Thoracic aorta (tissue), 2 donors: ENCODE measurements around the gene FAM131A. TPM values are rescaled to one million over a fixed set of nuclear protein-coding genes. Genes with fewer than 3 reads are reported as not detected.

ENCODE experiments used
- ATAC-seq: fragments of 150-250 bp; one replicate; pipeline ENCODE4 v1.8.0; 2017; ENCODE audit warnings: low read depth; ENCODE audit not compliant: insufficient number of reproducible peaks, low FRiP score
- DNase-seq: peaks from one replicate; pipeline ENCODE4 v3.0.0-alpha.2; 2020; ENCODE audit warnings: low spot score
- H3K27ac ChIP-seq, 2 donors: fragments of 200-600 bp; sonication (generic); 1 replicate in 1 of 2; 2 replicates in 1 of 2; pipeline ENCODE4 v1.5.1; 2016; ENCODE audit warnings: mild to moderate bottlenecking in 2 of 2, moderate library complexity in 2 of 2
- H3K27me3 ChIP-seq: fragments of 200-600 bp; sonication (generic); replicated peaks from 2 replicates; pipeline ENCODE4 v1.6.0; 2016; ENCODE audit warnings: mild to moderate bottlenecking; ENCODE audit not compliant: insufficient read depth
- H3K36me3 ChIP-seq: fragments of 200-600 bp; sonication (generic); one replicate; pipeline ENCODE4 v1.5.1; 2016
- H3K4me1 ChIP-seq, 2 donors: fragments of 200-600 bp; sonication (generic); 1 replicate in 1 of 2; 2 replicates in 1 of 2; pipeline versions ENCODE4 v1.5.1 to v1.6.0; 2016; ENCODE audit warnings: low read depth in 2 of 2, mild to moderate bottlenecking in 1 of 2; ENCODE audit not compliant: control insufficient read depth in 1 of 2
- H3K4me3 ChIP-seq: fragments of 200-600 bp; sonication (generic); 2 replicates; pipeline ENCODE4 v1.5.1; 2016; ENCODE audit warnings: mild to moderate bottlenecking
- H3K9me3 ChIP-seq: fragments of 200-600 bp; sonication (generic); 2 replicates; pipeline ENCODE4 v1.5.1; 2016
- total RNA-seq, 2 donors: library from RNA; depleted of rRNA; stranded (reverse); fragments of >200 nt; gene quantifications; one replicate each; pipeline versions ENCODE4 v1.1.0 to v1.2.3, GENCODE V29; 2016
- TF ChIP-seq, protein P1 (sequence below): fragments of 200-600 bp; sonication (generic); IDR thresholded peaks from one replicate; pipeline ENCODE4 v1.5.1; 2019; ENCODE audit warnings: antibody characterized with exemption

Gene FAM131A
- total RNA-seq, 2 donors from 2014 or later, result 55.4 to 91.8 TPM

GRCh38 chr3:184317201-184317600 lies 20.2 kb upstream of the FAM131A start:
- no peak for DNase-seq
- Histone ChIP-seq H3K27me3 (no peaks in the 10 kb centered on the region), H3K4me3 (peak overlapping the region; percentile 99), H3K27ac (peak overlapping the region; percentile 0 to 28), H3K4me1 (peaks cover 50 to 65% of the 10 kb centered on the region in 2 donors), H3K36me3 (peaks cover 18% of the 10 kb centered on the region), H3K9me3 (no peaks in the 10 kb centered on the region)
- TF ChIP-seq, protein P1, sequence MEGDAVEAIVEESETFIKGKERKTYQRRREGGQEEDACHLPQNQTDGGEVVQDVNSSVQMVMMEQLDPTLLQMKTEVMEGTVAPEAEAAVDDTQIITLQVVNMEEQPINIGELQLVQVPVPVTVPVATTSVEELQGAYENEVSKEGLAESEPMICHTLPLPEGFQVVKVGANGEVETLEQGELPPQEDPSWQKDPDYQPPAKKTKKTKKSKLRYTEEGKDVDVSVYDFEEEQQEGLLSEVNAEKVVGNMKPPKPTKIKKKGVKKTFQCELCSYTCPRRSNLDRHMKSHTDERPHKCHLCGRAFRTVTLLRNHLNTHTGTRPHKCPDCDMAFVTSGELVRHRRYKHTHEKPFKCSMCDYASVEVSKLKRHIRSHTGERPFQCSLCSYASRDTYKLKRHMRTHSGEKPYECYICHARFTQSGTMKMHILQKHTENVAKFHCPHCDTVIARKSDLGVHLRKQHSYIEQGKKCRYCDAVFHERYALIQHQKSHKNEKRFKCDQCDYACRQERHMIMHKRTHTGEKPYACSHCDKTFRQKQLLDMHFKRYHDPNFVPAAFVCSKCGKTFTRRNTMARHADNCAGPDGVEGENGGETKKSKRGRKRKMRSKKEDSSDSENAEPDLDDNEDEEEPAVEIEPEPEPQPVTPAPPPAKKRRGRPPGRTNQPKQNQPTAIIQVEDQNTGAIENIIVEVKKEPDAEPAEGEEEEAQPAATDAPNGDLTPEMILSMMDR, result no peak
- ATAC-seq, result no peak

DNA sequence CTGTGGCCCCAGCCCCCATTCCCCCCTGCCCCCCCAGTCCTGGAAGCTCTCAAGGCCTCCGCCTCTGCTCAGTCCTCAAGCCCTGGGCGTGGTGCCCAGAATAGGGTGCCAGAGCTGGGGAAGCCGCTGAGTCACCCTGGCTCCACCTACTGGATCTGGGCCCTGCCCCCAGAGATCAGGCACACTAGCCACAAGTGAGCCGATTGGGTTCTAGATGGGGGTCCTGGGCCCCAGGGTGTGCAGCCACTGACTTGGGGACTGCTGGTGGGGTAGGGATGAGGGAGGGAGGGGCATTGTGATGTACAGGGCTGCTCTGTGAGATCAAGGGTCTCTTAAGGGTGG lies 17.3 kb upstream of the FAM131A start:
- TF ChIP-seq, protein P1, result no peak
- DNase-seq (peak; percentile 90), ATAC-seq (peak; percentile 82)
- peaks cover 46% of the 10 kb centered on the region for H3K36me3 ChIP-seq
- no peaks in the 10 kb centered on the region for H3K27me3 ChIP-seq
- no peaks in the 10 kb centered on the region for H3K9me3 ChIP-seq
- H3K4me1 ChIP-seq, result peaks cover 48 to 62% of the 10 kb centered on the region in 2 donors
- peak overlapping the region; percentile 63 to 96 for H3K27ac ChIP-seq
- peak overlapping the region; percentile 65 for H3K4me3 ChIP-seq

DNA sequence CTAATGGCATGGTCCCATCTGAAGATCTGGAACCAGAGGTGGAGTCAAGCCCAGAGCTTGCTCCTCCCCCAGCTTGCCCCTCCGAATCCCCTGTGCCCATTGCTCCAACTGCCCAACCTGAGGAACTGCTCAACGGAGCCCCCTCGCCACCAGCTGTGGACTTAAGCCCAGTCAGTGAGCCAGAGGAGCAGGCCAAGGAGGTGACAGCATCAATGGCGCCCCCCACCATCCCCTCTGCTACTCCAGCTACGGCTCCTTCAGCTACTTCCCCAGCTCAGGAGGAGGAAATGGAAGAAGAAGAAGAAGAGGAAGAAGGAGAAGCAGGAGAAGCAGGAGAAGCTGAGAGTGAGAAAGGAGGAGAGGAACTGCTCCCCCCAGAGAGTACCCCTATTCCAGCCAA lies 15.7 kb upstream of the FAM131A start:
- H3K27me3 ChIP-seq, result no peaks in the 10 kb centered on the region
- TF ChIP-seq, protein P1, result no peak
- no peaks in the 10 kb centered on the region for H3K9me3 ChIP-seq
- no peak for ATAC-seq
- H3K27ac ChIP-seq, result peak overlapping the region in 1 of 2 donors; percentile 50
- no peak for DNase-seq
- no peak overlapping the region for H3K4me3 ChIP-seq
- peaks cover 62% of the 10 kb centered on the region for H3K36me3 ChIP-seq
- peaks cover 38 to 51% of the 10 kb centered on the region in 2 donors for H3K4me1 ChIP-seq

DNA sequence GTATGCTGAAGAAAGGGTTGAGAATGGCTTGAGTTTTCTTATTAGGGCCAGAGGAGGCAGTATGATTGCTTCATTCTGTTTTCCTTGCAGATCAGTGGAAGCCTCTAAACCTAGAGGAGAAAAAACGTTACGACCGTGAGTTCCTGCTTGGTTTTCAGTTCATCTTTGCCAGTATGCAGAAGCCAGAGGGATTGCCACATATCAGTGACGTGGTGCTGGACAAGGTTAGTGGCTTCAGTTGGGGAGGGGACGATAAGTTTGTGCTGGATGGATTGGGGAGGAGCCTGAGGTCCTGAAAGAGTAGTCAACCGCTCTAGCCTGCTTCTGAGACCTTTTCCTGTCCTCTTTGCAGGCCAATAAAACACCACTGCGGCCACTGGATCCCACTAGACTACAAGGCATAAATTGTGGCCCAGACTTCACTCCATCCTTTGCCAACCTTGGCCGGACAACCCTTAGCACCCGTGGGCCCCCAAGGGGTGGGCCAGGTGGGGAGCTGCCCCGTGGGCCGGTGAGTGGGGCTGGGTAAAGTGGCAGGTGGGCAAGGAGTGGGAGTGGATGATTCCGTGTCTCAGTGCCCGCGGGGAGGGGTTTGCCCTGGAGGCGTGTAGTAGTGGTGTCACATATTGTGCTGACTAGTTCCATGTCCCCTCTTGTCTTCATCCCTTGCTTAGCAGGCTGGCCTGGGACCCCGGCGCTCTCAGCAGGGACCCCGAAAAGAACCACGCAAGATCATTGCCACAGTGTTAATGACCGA lies 14.5 kb upstream of the FAM131A start:
- H3K4me1 ChIP-seq, result peaks cover 26 to 38% of the 10 kb centered on the region in 2 donors
- no peak overlapping the region for H3K27ac ChIP-seq
- TF ChIP-seq, protein P1, result no peak
- no peaks in the 10 kb centered on the region for H3K27me3 ChIP-seq
- ATAC-seq, result no peak
- H3K9me3 ChIP-seq, result no peaks in the 10 kb centered on the region
- no peak for DNase-seq
- H3K4me3 ChIP-seq, result no peak overlapping the region
- peaks cover 75% of the 10 kb centered on the region for H3K36me3 ChIP-seq

DNA sequence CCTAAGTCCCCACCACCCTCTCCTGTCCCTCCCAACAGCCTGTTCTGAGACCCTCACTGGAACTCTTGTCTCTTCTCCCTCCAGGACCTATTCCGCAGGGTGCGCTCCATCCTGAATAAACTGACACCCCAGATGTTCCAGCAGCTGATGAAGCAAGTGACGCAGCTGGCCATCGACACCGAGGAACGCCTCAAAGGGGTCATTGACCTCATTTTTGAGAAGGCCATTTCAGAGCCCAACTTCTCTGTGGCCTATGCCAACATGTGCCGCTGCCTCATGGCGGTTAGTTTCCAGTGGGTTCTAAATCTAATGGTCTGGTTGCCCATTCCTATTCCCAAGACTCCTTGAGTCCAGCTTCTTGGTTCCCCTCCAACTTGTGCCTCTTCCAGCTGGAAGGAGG lies 13.7 kb upstream of the FAM131A start:
- H3K36me3 ChIP-seq, result peaks cover 83% of the 10 kb centered on the region
- DNase-seq, result no peak
- no peak overlapping the region for H3K27ac ChIP-seq
- no peak overlapping the region for H3K4me3 ChIP-seq
- H3K27me3 ChIP-seq, result no peaks in the 10 kb centered on the region
- ATAC-seq, result no peak
- TF ChIP-seq, protein P1, result no peak
- peaks cover 18 to 30% of the 10 kb centered on the region in 2 donors for H3K4me1 ChIP-seq
- H3K9me3 ChIP-seq, result no peaks in the 10 kb centered on the region
